H1 (cell line): ENCODE results near the gene OXTR. TPM values are rescaled to one million over a fixed set of nuclear protein-coding genes. Genes with fewer than 3 reads are reported as not detected.

Source experiments
- EZH2 ChIP-seq: fragments of 200-600 bp; sonication (generic); IDR thresholded peaks from 2 replicates; pipeline ENCODE4 v1.7.1; 2012; ENCODE audit warnings: low read depth, mild to moderate bottlenecking, moderate library complexity, low read length, inconsistent platforms; ENCODE audit not compliant: severe bottlenecking
- NRF1 ChIP-seq: IDR thresholded peaks from 2 replicates; pipeline ENCODE4 v1.6.1; 2011; ENCODE audit warnings: mild to moderate bottlenecking, low read depth, low read length, improper control_type of control experiment
- YY1 ChIP-seq: IDR thresholded peaks from 2 replicates; pipeline ENCODE4 v1.6.1; 2011; ENCODE audit warnings: low read depth, mild to moderate bottlenecking, low read length
- polyA plus RNA-seq, 7 experiments: library from polyadenylated mRNA; depleted of rRNA in 3 of 7; stranded (reverse) in 5 of 7; unstranded in 2 of 7; fragments of >200 nt in 5 of 7; fragments of 200-250 nt in 2 of 7; gene quantifications; 1 replicate in 5 of 7; 2 replicates in 1 of 7; 4 replicates in 1 of 7; pipeline versions ENCODE4 v1.2.1 to v1.2.3, GENCODE V29; 2011 to 2013; ENCODE audit warnings: missing spikeins in 2 of 7, mixed read lengths in 2 of 7
- total RNA-seq: library from RNA; stranded (reverse); fragmentation: NEBNext Ultra II Directional; extraction: Animal tissue kit (Norgen Biotek cat#: 25700); gene quantifications from 2 replicates; pipeline ENCODE4 v1.2.1, GENCODE V29; 2021
- TF ChIP-seq, protein P1 (sequence below): IDR thresholded peaks from 2 replicates; pipeline ENCODE4 v1.6.1; 2011; ENCODE audit warnings: low read depth, mild to moderate bottlenecking, low read length; ENCODE audit not compliant: insufficient read depth

OXTR gene
- total and polyA plus RNA-seq, 2 of the 8 experiments (the other 6 are each of a cell fraction or from before 2014, with no cell fraction given) = 0.77 to 2.3 TPM

DNA sequence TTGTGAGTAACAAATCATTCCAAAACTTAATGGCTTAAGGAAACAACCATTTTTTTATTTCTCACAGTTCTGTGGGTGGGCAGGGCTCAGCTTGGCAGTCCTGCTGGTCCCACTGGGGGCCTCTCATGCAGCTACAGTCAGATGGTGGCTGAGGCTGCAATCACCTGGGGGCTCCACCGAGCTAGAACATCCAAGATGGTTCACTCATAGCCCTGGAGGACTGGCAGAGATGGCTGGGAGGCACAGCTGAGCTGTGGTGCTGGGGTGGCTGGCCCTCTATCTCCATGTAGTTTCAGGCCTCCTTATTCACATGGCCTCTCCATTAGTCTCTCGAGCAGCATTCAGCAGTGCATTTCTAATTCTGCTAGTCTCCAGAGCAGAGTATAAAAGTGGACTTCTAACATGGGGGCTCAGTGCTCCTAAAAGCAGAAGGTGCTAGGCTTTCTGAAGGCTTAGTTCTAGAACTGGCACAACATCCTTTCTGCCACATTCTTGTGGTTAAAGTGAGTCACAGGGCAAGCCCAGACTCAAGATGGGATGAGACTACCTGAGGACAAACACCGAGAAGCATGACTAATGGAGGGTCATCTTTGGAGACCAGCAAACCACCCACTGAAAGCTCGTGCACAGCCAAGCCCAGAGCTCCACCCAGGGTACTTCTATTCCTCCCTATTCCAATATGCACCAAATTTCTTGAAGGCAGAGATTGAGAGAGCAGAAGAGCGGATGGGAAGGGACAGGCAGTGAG, 29.5 kb downstream of the OXTR start (continued):
- TF ChIP-seq, protein P1, sequence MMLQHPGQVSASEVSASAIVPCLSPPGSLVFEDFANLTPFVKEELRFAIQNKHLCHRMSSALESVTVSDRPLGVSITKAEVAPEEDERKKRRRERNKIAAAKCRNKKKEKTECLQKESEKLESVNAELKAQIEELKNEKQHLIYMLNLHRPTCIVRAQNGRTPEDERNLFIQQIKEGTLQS = no peak
- TF ChIP-seq NRF1 = no peak
- no peak for TF ChIP-seq EZH2
- no peak for TF ChIP-seq YY1
